ENCODE measurements around the gene NRG3. TPM values are rescaled to one million over a fixed set of nuclear protein-coding genes. Genes with fewer than 3 reads are reported as not detected.

NRG3 gene
- total RNA-seq, 1 donor from 2014 or later, result 2.6 TPM

GRCh38 chr10:82238291-82238690 lies 363.3 kb downstream of the NRG3 start:
- H3K4me3 ChIP-seq, result no peak overlapping the region
- H3K27ac ChIP-seq, result no peak overlapping the region
- ATAC-seq (no peak), DNase-seq (no peak)
- H3K9me3 ChIP-seq, result no peaks in the 10 kb centered on the region
- H3K36me3 ChIP-seq, result no peaks in the 10 kb centered on the region
- intact Hi-C loops (cut with DNase I), result no loop called here
- no peaks in the 10 kb centered on the region for H3K4me1 ChIP-seq
- no peaks in the 10 kb centered on the region for H3K27me3 ChIP-seq (ENCODE audit: low read depth)
- TF ChIP-seq CTCF (IDR thresholded peaks at IDR 0.05), result no peak

GRCh38 chr10:82240408-82240807 lies 365.4 kb downstream of the NRG3 start:
- no peak for DNase-seq
- TF ChIP-seq CTCF (IDR thresholded peaks at IDR 0.05), result no peak
- Histone ChIP-seq H3K36me3 (no peaks in the 10 kb centered on the region), H3K9me3 (no peaks in the 10 kb centered on the region), H3K27ac (no peak overlapping the region), H3K4me3 (no peak overlapping the region), H3K4me1 (no peaks in the 10 kb centered on the region), H3K27me3 (ENCODE audit: low read depth) (no peaks in the 10 kb centered on the region)
- intact Hi-C loops (cut with DNase I), result no loop called here
- no peak for ATAC-seq

GRCh38 chr10:82242778-82243177 lies 367.8 kb downstream of the NRG3 start:
- DNase-seq (no peak), ATAC-seq (peak; percentile 82 to 97)
- no peaks in the 10 kb centered on the region for H3K9me3 ChIP-seq
- H3K36me3 ChIP-seq, result no peaks in the 10 kb centered on the region
- H3K27me3 ChIP-seq (ENCODE audit: low read depth), result no peaks in the 10 kb centered on the region
- H3K27ac ChIP-seq, result no peak overlapping the region
- TF ChIP-seq CTCF (IDR thresholded peaks at IDR 0.05), result no peak
- no peaks in the 10 kb centered on the region for H3K4me1 ChIP-seq
- intact Hi-C loops (cut with DNase I), result no loop called here
- no peak overlapping the region for H3K4me3 ChIP-seq

GRCh38 chr10:82245157-82245556 lies 370.2 kb downstream of the NRG3 start:
- no peak for TF ChIP-seq CTCF (IDR thresholded peaks at IDR 0.05)
- H3K27ac ChIP-seq, result no peak overlapping the region
- no peaks in the 10 kb centered on the region for H3K9me3 ChIP-seq
- ATAC-seq, result no peak
- no peaks in the 10 kb centered on the region for H3K4me1 ChIP-seq
- no peaks in the 10 kb centered on the region for H3K36me3 ChIP-seq
- H3K4me3 ChIP-seq, result no peak overlapping the region
- H3K27me3 ChIP-seq (ENCODE audit: low read depth), result no peaks in the 10 kb centered on the region
- intact Hi-C loops (cut with DNase I), result no loop called here
- no peak for DNase-seq

- intact Hi-C loops (cut with DNase I), result no loop called here
- Histone ChIP-seq H3K27ac (no peak overlapping the region), H3K27me3 (ENCODE audit: low read depth) (no peaks in the 10 kb centered on the region), H3K9me3 (no peaks in the 10 kb centered on the region), H3K4me1 (no peaks in the 10 kb centered on the region), H3K36me3 (no peaks in the 10 kb centered on the region), H3K4me3 (no peak overlapping the region)
- no peak for TF ChIP-seq CTCF (IDR thresholded peaks at IDR 0.05)
- DNase-seq (no peak), ATAC-seq (no peak)
These were observed 371.0 kb downstream of the NRG3 start for GRCh38 chr10:82245906-82246560.
